Measurements from ENCODE around the gene CAMK4.
"Not testable (repeated sequence)": the region's sequence is repeated elsewhere in the genome, so short reads cannot be mapped to it uniquely, and the experiment has no call there.

Gene CAMK4

DNA sequence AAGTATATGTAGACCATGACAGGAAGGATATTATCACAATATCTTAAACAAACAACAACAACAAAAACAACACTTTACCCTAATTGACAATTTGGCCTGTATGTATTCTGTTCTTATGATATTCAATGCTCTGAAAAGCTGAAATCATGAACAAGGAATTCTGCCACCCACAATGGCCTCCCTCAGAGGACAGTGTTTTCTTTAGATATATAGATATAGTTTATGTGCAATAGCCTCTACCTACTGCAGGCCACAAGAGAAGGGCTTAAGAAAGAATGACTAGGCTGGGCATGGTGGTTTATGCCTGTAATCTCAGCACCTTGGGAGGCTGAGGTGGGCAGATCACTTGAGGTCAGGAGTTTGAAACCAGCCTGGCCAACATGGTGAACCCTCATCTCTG lies 183.4 kb downstream of the CAMK4 start:
- DNase-seq (ENCODE audit: low read depth in 2 of 2): no peak
- TF ChIP-seq, protein P1, sequence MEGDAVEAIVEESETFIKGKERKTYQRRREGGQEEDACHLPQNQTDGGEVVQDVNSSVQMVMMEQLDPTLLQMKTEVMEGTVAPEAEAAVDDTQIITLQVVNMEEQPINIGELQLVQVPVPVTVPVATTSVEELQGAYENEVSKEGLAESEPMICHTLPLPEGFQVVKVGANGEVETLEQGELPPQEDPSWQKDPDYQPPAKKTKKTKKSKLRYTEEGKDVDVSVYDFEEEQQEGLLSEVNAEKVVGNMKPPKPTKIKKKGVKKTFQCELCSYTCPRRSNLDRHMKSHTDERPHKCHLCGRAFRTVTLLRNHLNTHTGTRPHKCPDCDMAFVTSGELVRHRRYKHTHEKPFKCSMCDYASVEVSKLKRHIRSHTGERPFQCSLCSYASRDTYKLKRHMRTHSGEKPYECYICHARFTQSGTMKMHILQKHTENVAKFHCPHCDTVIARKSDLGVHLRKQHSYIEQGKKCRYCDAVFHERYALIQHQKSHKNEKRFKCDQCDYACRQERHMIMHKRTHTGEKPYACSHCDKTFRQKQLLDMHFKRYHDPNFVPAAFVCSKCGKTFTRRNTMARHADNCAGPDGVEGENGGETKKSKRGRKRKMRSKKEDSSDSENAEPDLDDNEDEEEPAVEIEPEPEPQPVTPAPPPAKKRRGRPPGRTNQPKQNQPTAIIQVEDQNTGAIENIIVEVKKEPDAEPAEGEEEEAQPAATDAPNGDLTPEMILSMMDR (IDR thresholded peaks at IDR 0.05; ENCODE audit: low read depth, low read length): no peak
- no peak overlapping the region for H3K4me3 ChIP-seq (replicated peaks in 1 of 2; ENCODE audit: low read depth in 2 of 2, low read length in 2 of 2)

DNA sequence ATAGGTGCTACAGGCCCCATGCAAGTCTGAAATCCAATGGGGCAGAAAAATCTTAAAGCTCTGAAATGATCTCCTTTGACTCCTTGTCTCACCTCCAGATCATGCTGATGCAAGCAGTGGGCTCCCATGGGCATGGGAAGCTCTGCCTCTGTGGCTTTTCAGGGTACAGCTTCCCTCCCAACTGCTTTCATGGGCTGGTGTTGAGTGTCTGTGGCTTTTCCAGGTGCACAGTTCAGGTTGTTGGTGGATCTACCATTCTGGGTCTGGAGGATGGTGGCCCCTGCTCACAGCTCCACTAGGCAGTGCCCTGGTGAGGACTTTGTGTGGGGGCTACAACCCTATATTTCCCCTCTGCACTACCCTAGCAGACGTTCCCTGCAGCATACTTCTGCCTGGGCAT lies 184.6 kb downstream of the CAMK4 start:
- TF ChIP-seq, protein P1 (IDR thresholded peaks at IDR 0.05; ENCODE audit: low read depth, low read length): no peak
- H3K4me3 ChIP-seq (replicated peaks in 1 of 2; ENCODE audit: low read depth in 2 of 2, low read length in 2 of 2): no peak overlapping the region
- DNase-seq (ENCODE audit: low read depth in 2 of 2): no peak

DNA sequence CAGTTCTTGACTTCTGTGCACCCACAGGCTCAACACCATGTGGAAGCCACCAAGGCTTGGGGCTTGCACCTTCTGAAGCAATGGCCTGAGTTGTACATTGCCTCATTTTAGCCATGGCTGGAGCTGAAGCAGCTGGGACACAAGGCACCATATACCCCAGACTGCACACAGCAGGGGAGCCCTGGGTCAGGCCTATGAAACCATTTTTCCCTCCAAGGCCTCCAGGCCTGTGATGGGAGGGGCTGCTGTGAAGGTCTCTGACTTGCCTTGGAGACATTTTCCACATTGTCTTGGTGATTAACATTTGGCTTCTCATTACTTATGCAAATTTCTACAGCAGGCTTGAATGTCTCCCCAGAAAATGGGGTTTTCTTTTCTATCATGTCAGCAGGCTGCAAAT lies 185.1 kb downstream of the CAMK4 start:
- not testable (repeated sequence) for DNase-seq (ENCODE audit: low read depth in 2 of 2); H3K4me3 ChIP-seq (replicated peaks in 1 of 2; ENCODE audit: low read depth in 2 of 2, low read length in 2 of 2)

DNA sequence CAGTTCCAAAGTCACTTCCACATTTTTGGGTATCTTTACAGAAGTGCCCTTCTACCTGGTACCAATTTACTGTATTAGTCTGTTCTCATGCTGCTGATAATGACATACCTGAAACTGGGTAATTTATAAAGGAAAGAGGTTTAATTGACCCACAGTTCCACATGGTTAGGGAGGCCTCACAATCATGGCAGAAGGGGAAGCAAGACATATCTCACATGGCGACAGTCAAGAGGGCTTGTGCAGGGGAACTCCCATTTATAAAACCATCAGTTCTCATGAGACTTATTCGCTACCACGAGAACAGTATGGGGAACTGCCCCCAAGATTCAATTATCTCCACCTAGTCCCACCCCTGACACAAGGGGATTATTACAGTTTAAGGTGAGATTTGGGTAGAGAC lies 185.9 kb downstream of the CAMK4 start:
- H3K4me3 ChIP-seq (replicated peaks in 1 of 2; ENCODE audit: low read depth in 2 of 2, low read length in 2 of 2); DNase-seq (ENCODE audit: low read depth in 2 of 2): not testable (repeated sequence)

DNA sequence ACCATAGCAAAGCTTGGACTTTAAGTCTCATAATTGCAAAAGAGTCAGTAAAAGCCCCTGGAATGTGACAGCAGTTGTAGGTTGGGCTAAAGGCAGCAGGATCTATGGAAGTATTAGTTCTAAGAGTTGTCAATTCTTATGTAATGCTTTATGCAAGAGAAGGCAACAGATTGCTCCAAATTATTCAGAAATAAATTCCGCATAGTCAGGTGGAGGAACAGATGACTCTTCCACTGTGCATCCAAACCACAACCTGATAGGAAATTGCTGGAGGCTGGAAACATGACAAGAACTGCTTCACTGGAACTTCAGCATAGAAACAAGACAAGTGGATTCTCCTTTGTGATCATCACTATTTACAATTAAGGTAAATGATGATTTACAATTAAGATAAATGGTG lies 187.1 kb downstream of the CAMK4 start:
- peak in 1 of 2 donors; percentile 18 for DNase-seq (ENCODE audit: low read depth in 2 of 2)
- TF ChIP-seq, protein P1 (IDR thresholded peaks at IDR 0.05; ENCODE audit: low read depth, low read length): no peak

DNA sequence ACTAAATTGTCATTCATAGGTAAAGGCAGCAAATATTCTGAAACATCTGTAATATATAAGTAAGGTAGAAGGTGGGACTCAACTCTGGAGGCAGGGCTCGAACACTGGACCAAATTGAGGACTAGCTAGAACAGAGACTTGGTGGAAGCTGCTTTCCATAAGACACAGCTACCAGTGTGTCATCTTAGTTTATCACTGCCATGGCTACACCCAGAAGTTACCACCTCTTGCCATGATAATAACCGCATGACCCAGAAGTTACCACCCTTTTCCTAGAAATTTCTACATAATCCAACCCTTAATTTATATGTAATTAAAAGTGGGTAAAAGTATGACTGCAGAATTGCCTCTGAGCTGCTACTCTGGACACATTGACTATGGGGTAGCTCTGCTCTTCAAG lies 188.4 kb downstream of the CAMK4 start:
- TF ChIP-seq, protein P1 (IDR thresholded peaks at IDR 0.05; ENCODE audit: low read depth, low read length): no peak
- H3K4me3 ChIP-seq (replicated peaks in 1 of 2; ENCODE audit: low read depth in 2 of 2, low read length in 2 of 2): no peak overlapping the region
- DNase-seq (ENCODE audit: low read depth in 2 of 2): no peak

More for the DNA sequence above, 187.1 kb downstream of the CAMK4 start:
- no peak overlapping the region for H3K4me3 ChIP-seq (replicated peaks in 1 of 2; ENCODE audit: low read depth in 2 of 2, low read length in 2 of 2)

DNA sequence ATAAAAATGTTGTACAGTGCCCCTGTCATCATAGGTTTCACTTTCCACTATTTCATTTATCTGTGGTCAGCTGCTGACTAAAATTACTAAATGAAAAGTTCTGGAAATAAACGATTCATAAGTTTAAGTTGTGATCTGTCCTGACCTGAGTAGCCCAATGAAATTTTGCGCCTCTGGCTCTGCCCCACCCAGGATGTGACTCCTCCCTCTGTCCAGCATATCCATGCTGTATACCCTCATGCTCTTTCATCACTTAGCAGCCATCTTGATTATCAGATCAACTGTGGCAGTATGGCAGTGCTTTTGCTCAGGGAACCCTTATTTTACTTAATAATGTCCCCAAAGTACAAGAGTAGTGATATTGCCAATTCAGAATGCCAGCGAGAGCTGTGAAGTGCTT lies 190.9 kb downstream of the CAMK4 start:
- TF ChIP-seq, protein P1 (IDR thresholded peaks at IDR 0.05; ENCODE audit: low read depth, low read length): no peak
- DNase-seq (ENCODE audit: low read depth in 2 of 2): no peak
- H3K4me3 ChIP-seq (replicated peaks in 1 of 2; ENCODE audit: low read depth in 2 of 2, low read length in 2 of 2): no peak overlapping the region

DNA sequence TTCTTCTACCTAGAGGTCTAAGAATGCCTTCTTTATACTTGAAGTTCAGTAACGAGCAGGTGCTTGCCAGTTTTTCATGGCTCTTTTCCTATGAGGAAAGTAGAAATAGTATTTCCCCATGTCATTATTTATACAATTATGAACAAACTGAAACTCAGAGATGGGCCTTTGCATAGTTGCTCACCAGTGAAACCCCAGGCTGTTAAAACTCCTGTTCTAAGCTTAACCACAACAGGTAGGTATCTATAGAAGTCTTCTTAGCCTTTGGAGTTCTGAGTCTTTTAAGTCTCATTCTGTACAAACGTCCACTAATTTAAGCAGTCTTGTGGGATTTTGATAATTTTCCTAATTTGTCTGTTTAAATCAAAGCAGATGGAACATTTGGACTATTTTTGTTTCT lies 198.1 kb downstream of the CAMK4 start:
- DNase-seq (ENCODE audit: low read depth in 2 of 2): no peak
- TF ChIP-seq, protein P1 (IDR thresholded peaks at IDR 0.05; ENCODE audit: low read depth, low read length): no peak
- no peak overlapping the region for H3K4me3 ChIP-seq (replicated peaks in 1 of 2; ENCODE audit: low read depth in 2 of 2, low read length in 2 of 2)
